GM23248 (cell line): ENCODE data around the gene PRRG2.

Source experiments
- EZH2 ChIP-seq: fragments of 200-600 bp; sonication (generic); IDR thresholded peaks from 2 replicates; pipeline ENCODE4 v1.6.1; 2018; ENCODE audit warnings: antibody characterized with exemption, mild to moderate bottlenecking; ENCODE audit not compliant: insufficient read depth, poor library complexity, severe bottlenecking
- EZH2phosphoT487 ChIP-seq: fragments of 200-600 bp; sonication (generic); IDR thresholded peaks from 2 replicates; pipeline ENCODE4 v1.6.1; 2018; ENCODE audit warnings: antibody characterized with exemption, moderate library complexity, mild to moderate bottlenecking, low read depth; ENCODE audit not compliant: insufficient read depth

- TF ChIP-seq EZH2phosphoT487 = no peak
- no peak for TF ChIP-seq EZH2
Observed at GRCh38 chr19:49544154-49544553, 37.0 kb upstream of the PRRG2 start.
